Naive thymus-derived CD4-positive, alpha-beta T cell (primary cell): Measurements from ENCODE around the gene C10orf90. TPM values are rescaled to one million over a fixed set of nuclear protein-coding genes. Genes with fewer than 3 reads are reported as not detected.

Experiments used
- ATAC-seq: fragments of 150-1000 bp; cut with Tn5 transposase; 2 replicates; pipeline ENCODE4 v1.10.0; 2021; ENCODE audit warnings: mild to moderate bottlenecking, moderate library complexity
- CTCF ChIA-PET: fragments of 350-600 bp; sonication (Branson Sonifier 250); formaldehyde crosslinking; loops from one replicate; lab custom pipeline; 2021; ENCODE audit warnings: antibody characterized with exemption; lab: Charles Lee
- POLR2A ChIA-PET: fragments of 350-600 bp; sonication (Branson Sonifier 250); formaldehyde crosslinking; loops from one replicate; lab custom pipeline; 2021; ENCODE audit warnings: antibody characterized with exemption, inconsistent platforms; lab: Charles Lee
- DNase-seq, 9 donors: peaks; one replicate each; pipeline versions ENCODE4 v3.0.0 to v3.0.0-alpha.2; 2020 to 2022; ENCODE audit warnings: mixed read lengths in 1 of 9
- H3K27ac ChIP-seq: one replicate; pipeline ENCODE4 v1.7.0; 2013; ENCODE audit warnings: mild to moderate bottlenecking, low read depth, low read length, moderate library complexity
- H3K27me3 ChIP-seq, 2 donors: one replicate each; pipeline ENCODE4 v1.7.0; 2013; ENCODE audit warnings: low read length in 2 of 2, mild to moderate bottlenecking in 2 of 2, moderate library complexity in 2 of 2; ENCODE audit not compliant: control insufficient read depth in 2 of 2, insufficient read depth in 2 of 2
- H3K36me3 ChIP-seq, 3 experiments: 1 replicate in 2 of 3; 2 replicates in 1 of 3; pipeline ENCODE4 v1.7.0; 2013; ENCODE audit warnings: low read length in 3 of 3, mild to moderate bottlenecking in 3 of 3, moderate library complexity in 1 of 3; ENCODE audit not compliant: insufficient read depth in 3 of 3, control insufficient read depth in 2 of 3
- H3K4me1 ChIP-seq, 2 donors: one replicate each; pipeline ENCODE4 v1.7.0; 2013; ENCODE audit warnings: low read length in 2 of 2, mild to moderate bottlenecking in 2 of 2, moderate library complexity in 1 of 2; ENCODE audit not compliant: control insufficient read depth in 2 of 2, insufficient read depth in 2 of 2
- H3K4me3 ChIP-seq: 2 replicates; pipeline ENCODE4 v1.7.0; 2013; ENCODE audit warnings: mild to moderate bottlenecking, low read length
- H3K9me3 ChIP-seq, 3 experiments: 1 replicate in 2 of 3; 2 replicates in 1 of 3; pipeline ENCODE4 v1.7.0; 2013; ENCODE audit warnings: low read length in 3 of 3; ENCODE audit not compliant: control insufficient read depth in 2 of 3
- H3K27ac Mint-ChIP-seq, 9 donors: one replicate each; pipeline ENCODE4 v1.8.0; 2020 to 2022; ENCODE audit warnings: mixed read lengths in 9 of 9, mild to moderate bottlenecking in 8 of 9, moderate library complexity in 5 of 9, inconsistent platforms in 2 of 9
- H3K27me3 Mint-ChIP-seq, 5 donors: one replicate each; pipeline ENCODE4 v1.8.0; 2021 to 2022; ENCODE audit warnings: mixed read lengths in 5 of 5, mild to moderate bottlenecking in 1 of 5
- H3K36me3 Mint-ChIP-seq, 5 donors: one replicate each; pipeline ENCODE4 v1.8.0; 2020 to 2022; ENCODE audit warnings: mixed read lengths in 5 of 5, mild to moderate bottlenecking in 3 of 5, inconsistent platforms in 1 of 5
- H3K4me1 Mint-ChIP-seq, 7 donors: one replicate each; pipeline ENCODE4 v1.8.0; 2020 to 2022; ENCODE audit warnings: mixed read lengths in 7 of 7, mild to moderate bottlenecking in 3 of 7, inconsistent platforms in 1 of 7
- H3K4me3 Mint-ChIP-seq, 10 donors: one replicate each; pipeline ENCODE4 v1.8.0; 2020 to 2022; ENCODE audit warnings: mild to moderate bottlenecking in 10 of 10, mixed read lengths in 10 of 10, moderate library complexity in 6 of 10, inconsistent platforms in 2 of 10
- H3K9me3 Mint-ChIP-seq, 11 donors: one replicate each; pipeline ENCODE4 v1.8.0; 2020 to 2022; ENCODE audit warnings: mixed read lengths in 11 of 11, mild to moderate bottlenecking in 4 of 11, inconsistent platforms in 1 of 11, moderate library complexity in 1 of 11
- intact Hi-C, 2 donors: fragments of 100-400 bp; cut with micrococcal nuclease; formaldehyde crosslinking; loops; one replicate each; pipeline ENCODE4 v1.15.1; 2023
- polyA plus RNA-seq, 2 donors: library from polyadenylated mRNA; unstranded; fragments of 300-500 nt; fragmentation: Illumina TruSeq; gene quantifications; one replicate each; pipeline ENCODE4 v1.2.3, GENCODE V29; 2021
- total RNA-seq, 6 experiments: library from RNA in 5 of 6; stranded (reverse) in 5 of 6; gene quantifications; 1 replicate in 5 of 6; 2 replicates in 1 of 6; pipeline ENCODE4 v1.2.3 and lab custom pipeline; 2021 to 2026

Gene C10orf90
- total and polyA plus RNA-seq, 7 experiments from 2014 or later: not detected

DNA sequence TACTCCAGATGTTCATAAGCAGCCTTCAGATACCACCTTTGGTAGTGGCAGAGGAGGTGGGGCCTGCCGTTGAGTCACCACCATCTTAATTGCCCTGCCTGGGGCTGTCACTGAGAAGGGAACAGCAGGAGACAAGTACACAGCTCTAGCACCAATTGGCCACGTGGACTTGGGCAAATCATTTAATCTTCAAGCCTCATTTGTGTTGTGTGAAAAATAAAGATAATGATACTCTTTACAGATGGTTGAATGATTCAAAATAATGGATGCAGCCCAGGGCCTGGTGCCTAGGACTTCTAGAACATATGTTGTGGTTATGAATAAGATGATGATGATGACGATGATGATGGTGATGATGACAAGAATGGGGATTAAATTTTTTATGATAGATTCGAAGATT, 170.3 kb downstream of the C10orf90 start:
- ChIA-PET POLR2A (no interaction called here), CTCF (no interaction called here)
- ATAC-seq: no peak
- intact Hi-C loops: loop anchor here in 1 of 2 donors (10.0 kb wide), 1 partner anchor 515 kb away; no protein-coding TSS in a partner anchor
- Mint-ChIP-seq H3K9me3 (no peaks in the 10 kb centered on the region), H3K27ac (no peak overlapping the region), H3K4me1 (no peaks in the 10 kb centered on the region), H3K36me3 (no peaks in the 10 kb centered on the region), H3K4me3 (no peak overlapping the region), H3K27me3 (peaks cover 0 to 6% (median 0%) of the 10 kb centered on the region in 5 donors)
- DNase-seq: no peak
- no peaks in the 10 kb centered on the region for H3K4me1 ChIP-seq
- H3K9me3 ChIP-seq: no peaks in the 10 kb centered on the region
- H3K4me3 ChIP-seq: no peak overlapping the region
- no peak overlapping the region for H3K27ac ChIP-seq
- H3K27me3 ChIP-seq: no peaks in the 10 kb centered on the region
- H3K36me3 ChIP-seq: no peaks in the 10 kb centered on the region

DNA sequence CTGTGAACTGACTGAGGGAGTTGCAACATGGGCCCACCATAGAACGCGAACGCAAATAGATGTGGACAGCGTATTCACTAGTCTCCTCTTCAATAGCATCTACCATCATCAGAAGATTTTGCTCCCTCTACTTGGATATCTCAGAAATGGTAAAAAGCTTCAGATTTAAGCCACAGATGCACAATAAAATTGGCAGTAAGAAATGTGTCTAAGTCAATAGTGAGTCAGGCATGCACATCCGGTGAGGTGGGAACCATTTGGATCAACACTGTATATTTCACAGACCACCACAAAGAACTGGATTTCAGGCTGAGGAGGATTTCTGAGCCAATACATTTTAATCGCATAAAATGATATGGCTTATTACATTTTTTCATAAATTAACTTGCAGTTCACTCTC, 170.7 kb downstream of the C10orf90 start:
- Mint-ChIP-seq H3K4me3 (no peak overlapping the region), H3K9me3 (no peaks in the 10 kb centered on the region), H3K27ac (no peak overlapping the region), H3K4me1 (no peaks in the 10 kb centered on the region), H3K36me3 (no peaks in the 10 kb centered on the region), H3K27me3 (peaks cover 0 to 2% (median 0%) of the 10 kb centered on the region in 5 donors)
- Histone ChIP-seq H3K4me1 (no peaks in the 10 kb centered on the region), H3K36me3 (no peaks in the 10 kb centered on the region), H3K4me3 (no peak overlapping the region), H3K9me3 (no peaks in the 10 kb centered on the region), H3K27me3 (no peaks in the 10 kb centered on the region), H3K27ac (no peak overlapping the region)
- ATAC-seq: no peak
- CTCF ChIA-PET: no interaction called here
- intact Hi-C loops: loop anchor here in 1 of 2 donors (10.0 kb wide), 1 partner anchor 515 kb away; no protein-coding TSS in a partner anchor
- DNase-seq: no peak
- POLR2A ChIA-PET: no interaction called here

DNA sequence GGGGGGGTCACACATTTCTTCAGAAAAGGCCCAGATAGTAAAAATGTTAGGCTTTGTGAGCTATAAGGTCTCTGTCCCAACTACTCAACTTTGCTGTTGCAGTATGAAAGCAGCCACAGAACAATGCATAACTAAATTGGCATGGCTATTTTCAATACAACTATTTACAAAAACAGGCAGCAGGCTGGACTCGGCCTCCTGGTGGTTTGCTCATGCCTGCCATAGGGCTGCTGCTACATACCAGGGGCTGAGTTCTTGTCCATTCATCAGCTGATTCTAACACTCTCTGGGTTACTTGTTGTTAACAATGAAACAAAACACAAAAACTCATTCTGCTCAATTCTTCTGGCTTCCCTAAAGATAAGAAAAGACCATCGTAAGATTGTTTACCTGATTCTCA, 172.8 kb downstream of the C10orf90 start:
- POLR2A ChIA-PET: no interaction called here
- Mint-ChIP-seq H3K36me3 (no peaks in the 10 kb centered on the region), H3K27ac (no peak overlapping the region), H3K4me1 (no peaks in the 10 kb centered on the region), H3K4me3 (no peak overlapping the region), H3K9me3 (no peaks in the 10 kb centered on the region), H3K27me3 (no peaks in the 10 kb centered on the region)
- intact Hi-C loops: no loop called here
- Histone ChIP-seq H3K27me3 (no peaks in the 10 kb centered on the region), H3K36me3 (no peaks in the 10 kb centered on the region), H3K4me1 (no peaks in the 10 kb centered on the region), H3K4me3 (no peak overlapping the region), H3K27ac (no peak overlapping the region), H3K9me3 (no peaks in the 10 kb centered on the region)
- DNase-seq (no peak), ATAC-seq (no peak)
- CTCF ChIA-PET: no interaction called here

DNA sequence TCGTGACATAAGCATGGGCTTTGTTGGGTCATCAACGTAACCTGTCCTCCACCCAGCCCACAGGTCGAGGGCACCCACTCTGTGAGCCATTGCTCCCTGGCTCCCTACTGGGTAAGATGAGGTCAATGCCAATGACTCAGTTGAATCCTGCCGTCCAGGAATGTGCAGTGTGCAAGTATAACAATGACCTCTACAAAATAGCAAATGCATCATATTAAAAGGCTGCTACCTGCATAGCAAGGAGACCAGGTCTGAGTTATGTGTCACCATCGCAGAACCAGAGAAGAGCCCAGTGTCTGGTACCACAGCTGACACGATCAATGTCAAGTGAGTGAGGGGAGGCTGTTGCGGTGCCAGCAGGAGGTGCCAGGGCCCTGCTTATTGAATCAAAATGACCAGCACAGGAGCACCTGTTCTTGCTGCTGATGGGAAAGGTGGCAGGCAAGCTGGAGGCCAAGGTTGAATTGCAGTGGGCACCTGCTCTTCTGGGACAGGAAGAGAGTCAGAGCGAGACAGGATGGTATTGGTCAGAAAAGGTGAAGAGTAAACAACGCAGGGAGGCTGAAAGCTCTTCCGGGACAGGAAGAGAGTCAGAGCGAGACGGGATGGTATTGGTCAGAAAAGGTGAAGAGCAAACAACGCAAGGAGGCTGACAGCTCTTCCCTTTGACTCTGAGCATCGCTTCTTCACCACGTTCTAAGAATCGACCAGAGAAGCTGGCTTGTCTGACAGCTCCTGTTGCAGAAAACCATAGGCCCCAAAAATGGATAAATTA, 173.5 kb downstream of the C10orf90 start:
- no peak overlapping the region for H3K4me3 ChIP-seq
- Mint-ChIP-seq H3K27ac (no peak overlapping the region), H3K4me3 (no peak overlapping the region), H3K9me3 (no peaks in the 10 kb centered on the region), H3K4me1 (no peaks in the 10 kb centered on the region), H3K27me3 (no peaks in the 10 kb centered on the region), H3K36me3 (no peaks in the 10 kb centered on the region)
- DNase-seq: no peak
- no peaks in the 10 kb centered on the region for H3K9me3 ChIP-seq
- intact Hi-C loops: no loop called here
- ATAC-seq: no peak
- H3K36me3 ChIP-seq: no peaks in the 10 kb centered on the region
- ChIA-PET POLR2A (no interaction called here), CTCF (no interaction called here)
- no peak overlapping the region for H3K27ac ChIP-seq
- H3K27me3 ChIP-seq: no peaks in the 10 kb centered on the region
- H3K4me1 ChIP-seq: no peaks in the 10 kb centered on the region

DNA sequence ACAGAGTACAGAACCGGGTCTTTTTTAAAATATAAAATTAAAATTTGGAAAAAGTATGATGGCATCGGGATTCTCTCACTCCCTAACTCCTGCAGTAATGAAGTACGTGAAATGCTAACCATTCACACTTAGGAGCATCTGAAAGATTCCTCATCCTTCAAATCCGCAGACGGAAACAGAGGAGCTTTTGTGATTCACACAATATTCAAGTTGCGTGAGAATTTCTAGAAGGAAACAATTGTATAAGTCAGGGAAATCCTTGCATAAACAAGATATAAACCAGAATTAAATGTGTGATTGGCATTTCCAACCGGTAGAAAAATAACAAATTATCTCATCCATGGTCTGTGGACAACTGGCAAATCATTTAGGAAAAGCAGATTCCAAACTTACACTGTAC, 179.0 kb downstream of the C10orf90 start:
- ATAC-seq: no peak
- no peak overlapping the region for H3K27ac Mint-ChIP-seq
- H3K36me3 Mint-ChIP-seq: no peaks in the 10 kb centered on the region
- H3K4me1 Mint-ChIP-seq: no peaks in the 10 kb centered on the region
- CTCF ChIA-PET: no interaction called here
- H3K27me3 ChIP-seq: no peaks in the 10 kb centered on the region
- peaks cover 0 to 8% (median 0%) of the 10 kb centered on the region in 5 donors for H3K27me3 Mint-ChIP-seq
- H3K9me3 ChIP-seq: no peaks in the 10 kb centered on the region
- H3K27ac ChIP-seq: no peak overlapping the region
- no peaks in the 10 kb centered on the region for H3K36me3 ChIP-seq
- H3K4me1 ChIP-seq: no peaks in the 10 kb centered on the region
- no peak overlapping the region for H3K4me3 ChIP-seq
- POLR2A ChIA-PET: no interaction called here
- peaks cover 0 to 19% (median 4%) of the 10 kb centered on the region in 11 donors for H3K9me3 Mint-ChIP-seq
- intact Hi-C loops: no loop called here
- no peak for DNase-seq
- no peak overlapping the region for H3K4me3 Mint-ChIP-seq

DNA sequence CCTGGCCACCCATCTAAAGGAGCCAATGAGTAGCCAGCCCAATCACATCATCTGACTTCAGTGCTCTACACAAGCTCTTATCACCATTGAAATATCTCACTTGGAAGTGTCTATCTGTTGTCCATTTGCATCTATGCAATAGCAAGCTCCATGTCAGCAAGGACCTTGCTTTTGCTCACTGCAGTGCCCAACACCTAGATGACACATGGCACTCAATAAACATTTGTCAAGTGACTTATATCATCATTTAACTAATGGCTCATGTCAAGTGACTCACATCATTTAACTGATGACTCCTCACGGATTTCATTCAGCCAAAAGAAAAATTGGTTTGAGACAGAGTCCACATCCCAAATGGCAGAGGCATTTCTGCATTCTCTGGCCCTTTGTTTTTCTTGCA, 189.3 kb downstream of the C10orf90 start:
- ATAC-seq: no peak
- no peak for DNase-seq
- no peaks in the 10 kb centered on the region for H3K27me3 ChIP-seq
- no peaks in the 10 kb centered on the region for H3K9me3 ChIP-seq
- Mint-ChIP-seq H3K27ac (no peak overlapping the region), H3K27me3 (peaks cover 0 to 26% (median 0%) of the 10 kb centered on the region in 5 donors), H3K4me1 (no peaks in the 10 kb centered on the region), H3K9me3 (peaks cover 0 to 6% (median 0%) of the 10 kb centered on the region in 11 donors), H3K4me3 (no peak overlapping the region), H3K36me3 (no peaks in the 10 kb centered on the region)
- H3K36me3 ChIP-seq: no peaks in the 10 kb centered on the region
- no peak overlapping the region for H3K4me3 ChIP-seq
- CTCF ChIA-PET: no interaction called here
- intact Hi-C loops: no loop called here
- POLR2A ChIA-PET: no interaction called here
- no peak overlapping the region for H3K27ac ChIP-seq
- H3K4me1 ChIP-seq: no peaks in the 10 kb centered on the region

DNA sequence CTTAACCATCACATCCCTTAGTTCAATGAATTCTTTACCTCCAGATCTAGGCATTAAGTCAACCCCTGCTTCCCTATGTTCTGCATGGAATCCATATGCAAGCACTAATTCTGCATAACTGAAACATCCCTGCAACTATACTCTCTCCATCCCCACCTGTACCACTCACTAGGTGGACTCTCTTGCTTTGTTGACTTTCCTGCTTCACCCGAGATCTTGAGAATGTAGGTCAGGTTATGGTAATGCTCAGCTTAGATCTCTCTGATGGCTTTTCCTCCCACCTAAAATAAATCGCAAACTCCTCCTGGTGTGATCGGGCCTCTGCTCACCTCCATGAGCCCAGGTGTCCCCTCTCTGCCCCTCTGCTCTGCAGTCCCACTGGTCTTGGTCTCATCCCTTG, 189.8 kb downstream of the C10orf90 start:
- DNase-seq (no peak), ATAC-seq (no peak)
- H3K4me1 Mint-ChIP-seq: no peaks in the 10 kb centered on the region
- Histone ChIP-seq H3K27me3 (no peaks in the 10 kb centered on the region), H3K36me3 (no peaks in the 10 kb centered on the region), H3K9me3 (no peaks in the 10 kb centered on the region), H3K4me3 (no peak overlapping the region), H3K27ac (no peak overlapping the region), H3K4me1 (no peaks in the 10 kb centered on the region)
- POLR2A ChIA-PET: no interaction called here
- no peak overlapping the region for H3K27ac Mint-ChIP-seq
- H3K4me3 Mint-ChIP-seq: no peak overlapping the region
- intact Hi-C loops: no loop called here
- peaks cover 0 to 6% (median 0%) of the 10 kb centered on the region in 11 donors for H3K9me3 Mint-ChIP-seq
- H3K27me3 Mint-ChIP-seq: peaks cover 0 to 31% (median 0%) of the 10 kb centered on the region in 5 donors
- H3K36me3 Mint-ChIP-seq: no peaks in the 10 kb centered on the region
- CTCF ChIA-PET: no interaction called here
